ENCODE measurements around the gene ST3GAL4.
"Not testable (repeated sequence)": the region's sequence is repeated elsewhere in the genome, so short reads cannot be mapped to it uniquely, and the experiment has no call there.

Gene ST3GAL4

DNA sequence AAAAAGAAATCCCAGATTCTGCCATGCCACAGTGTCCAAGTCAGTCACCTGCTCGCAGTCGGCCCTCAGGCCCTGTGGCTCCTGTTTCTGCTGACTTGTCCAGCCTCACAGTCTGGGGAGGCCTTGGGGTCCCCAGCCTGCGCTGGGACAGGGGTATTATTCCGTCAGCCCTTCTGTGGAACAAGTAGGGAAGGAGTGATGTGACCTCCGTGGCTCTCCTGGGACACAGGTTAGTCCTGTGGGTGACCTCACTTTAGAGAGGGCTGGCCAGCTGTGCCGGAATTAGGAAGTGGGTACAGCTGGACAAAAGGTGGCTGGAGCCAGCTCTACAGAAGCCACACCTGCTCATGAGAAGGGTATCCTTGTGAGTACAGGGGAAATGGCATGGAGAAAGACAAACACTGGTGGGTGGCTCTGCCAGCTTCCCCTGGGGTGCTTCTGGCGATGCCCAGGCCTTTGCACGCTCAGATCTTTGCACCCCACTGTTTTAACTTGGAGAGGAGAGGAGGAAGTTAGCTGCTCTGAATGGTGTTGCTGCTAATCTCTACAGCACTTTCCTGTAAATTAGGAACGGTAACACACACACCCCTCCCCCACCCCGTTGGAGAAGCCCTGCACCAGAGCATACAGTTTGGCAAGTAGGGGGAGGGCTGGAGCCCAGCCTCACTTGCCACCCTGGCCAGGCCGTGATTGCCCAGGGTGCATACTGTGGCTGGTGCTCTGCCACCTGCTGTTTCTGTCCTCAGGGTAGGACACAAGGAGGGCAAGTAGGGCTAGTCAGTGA is 13.0 kb downstream of the ST3GAL4 start:
- not testable (repeated sequence) for H3K36me3 ChIP-seq (ENCODE audit: control insufficient read depth, insufficient read depth, low read length); H3K27ac ChIP-seq (ENCODE audit: low read depth, low read length); H3K9me3 ChIP-seq (ENCODE audit: control insufficient read depth, insufficient read depth, low read length); H3K4me1 ChIP-seq (ENCODE audit: control insufficient read depth, insufficient read depth, low read length); H3K27me3 ChIP-seq (ENCODE audit: control insufficient read depth, insufficient read depth, low read length); H3K9ac ChIP-seq (ENCODE audit: low read depth, low read length); H3K4me3 ChIP-seq (ENCODE audit: low read depth, low read length)

DNA sequence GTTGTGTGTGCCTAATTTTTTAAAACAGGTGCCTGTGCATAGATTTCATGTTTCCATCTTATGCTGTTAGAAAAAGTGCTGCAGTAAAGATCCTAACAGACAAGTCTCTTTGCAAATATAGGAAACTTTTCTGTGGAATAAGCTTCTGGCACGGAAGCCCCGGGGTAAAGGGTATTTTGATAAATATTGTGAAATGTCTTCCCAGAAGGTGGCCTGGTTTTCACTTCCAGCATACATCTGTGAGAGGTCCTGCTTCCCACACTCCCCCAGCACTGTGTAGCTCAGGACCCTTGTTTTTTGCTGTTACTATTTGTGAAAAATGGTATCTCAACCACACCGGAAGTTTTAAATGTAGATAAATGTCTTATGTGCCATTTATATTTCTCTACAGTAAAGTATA is 14.5 kb downstream of the ST3GAL4 start:
- no peaks in the 10 kb centered on the region for H3K36me3 ChIP-seq (ENCODE audit: control insufficient read depth, insufficient read depth, low read length)
- no peak overlapping the region for H3K9ac ChIP-seq (ENCODE audit: low read depth, low read length)
- H3K27me3 ChIP-seq (ENCODE audit: control insufficient read depth, insufficient read depth, low read length) = no peaks in the 10 kb centered on the region
- peaks cover 8% of the 10 kb centered on the region for H3K4me1 ChIP-seq (ENCODE audit: control insufficient read depth, insufficient read depth, low read length)
- H3K27ac ChIP-seq (ENCODE audit: low read depth, low read length) = no peak overlapping the region
- no peaks in the 10 kb centered on the region for H3K9me3 ChIP-seq (ENCODE audit: control insufficient read depth, insufficient read depth, low read length)
- H3K4me3 ChIP-seq (ENCODE audit: low read depth, low read length) = no peak overlapping the region

DNA sequence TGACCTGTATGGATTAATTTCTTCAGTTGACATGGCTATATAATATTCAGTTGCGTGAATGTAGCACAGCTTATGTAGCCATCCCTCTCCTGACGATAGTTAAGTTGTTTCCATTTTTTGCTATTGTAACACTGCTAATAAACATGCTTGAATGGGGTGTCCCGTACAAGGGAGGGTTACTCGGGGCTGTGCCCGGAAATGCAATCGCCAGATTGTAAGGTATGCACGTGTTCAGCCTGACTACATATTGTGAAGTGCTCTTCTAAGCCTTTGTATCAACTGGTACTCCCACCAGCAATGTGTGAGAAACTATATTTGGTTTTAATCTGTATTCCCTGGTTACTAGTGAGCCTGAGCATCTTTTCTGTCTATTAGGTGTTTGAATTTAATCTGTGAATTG is 16.1 kb downstream of the ST3GAL4 start:
- Histone ChIP-seq H3K4me1 (ENCODE audit: control insufficient read depth, insufficient read depth, low read length) (peaks cover 8% of the 10 kb centered on the region), H3K9me3 (ENCODE audit: control insufficient read depth, insufficient read depth, low read length) (no peaks in the 10 kb centered on the region), H3K9ac (ENCODE audit: low read depth, low read length) (no peak overlapping the region), H3K27me3 (ENCODE audit: control insufficient read depth, insufficient read depth, low read length) (no peaks in the 10 kb centered on the region), H3K4me3 (ENCODE audit: low read depth, low read length) (no peak overlapping the region), H3K27ac (ENCODE audit: low read depth, low read length) (no peak overlapping the region), H3K36me3 (ENCODE audit: control insufficient read depth, insufficient read depth, low read length) (no peaks in the 10 kb centered on the region)

DNA sequence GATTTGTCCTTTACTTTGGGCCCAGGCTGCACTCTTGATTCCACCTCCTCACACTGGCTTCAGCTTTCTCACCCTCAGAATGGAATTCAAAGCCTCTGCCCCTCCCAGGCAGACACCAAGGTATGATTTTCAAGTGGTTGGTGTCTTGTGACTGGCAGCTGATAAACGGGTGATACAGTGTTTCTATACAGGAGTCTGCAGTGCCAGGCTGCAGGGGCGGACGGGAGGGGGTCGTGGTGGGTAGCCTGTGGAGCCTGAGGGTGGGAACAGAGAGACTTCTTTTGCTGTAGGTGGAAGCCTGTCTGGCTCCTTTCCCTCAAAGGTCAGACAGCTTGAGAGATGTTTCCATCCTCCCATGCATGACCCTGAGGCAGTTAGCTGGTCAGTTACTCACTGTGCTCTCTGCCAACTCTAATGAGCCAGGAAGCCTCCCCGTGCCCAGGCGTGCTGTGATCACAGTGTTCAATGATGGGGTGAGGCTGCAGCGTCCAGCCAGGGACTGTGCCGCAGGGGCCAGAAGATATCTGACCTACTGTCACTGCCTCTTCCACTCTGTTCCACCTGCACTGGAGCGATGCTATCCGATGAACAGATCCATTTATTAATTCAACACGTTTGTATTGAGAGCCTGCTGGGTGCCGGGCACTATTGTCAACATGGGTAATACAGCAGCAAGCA is 18.0 kb downstream of the ST3GAL4 start:
- not testable (repeated sequence) for H3K9ac ChIP-seq (ENCODE audit: low read depth, low read length); H3K27ac ChIP-seq (ENCODE audit: low read depth, low read length); H3K4me3 ChIP-seq (ENCODE audit: low read depth, low read length); H3K4me1 ChIP-seq (ENCODE audit: control insufficient read depth, insufficient read depth, low read length); H3K27me3 ChIP-seq (ENCODE audit: control insufficient read depth, insufficient read depth, low read length); H3K36me3 ChIP-seq (ENCODE audit: control insufficient read depth, insufficient read depth, low read length); H3K9me3 ChIP-seq (ENCODE audit: control insufficient read depth, insufficient read depth, low read length)

DNA sequence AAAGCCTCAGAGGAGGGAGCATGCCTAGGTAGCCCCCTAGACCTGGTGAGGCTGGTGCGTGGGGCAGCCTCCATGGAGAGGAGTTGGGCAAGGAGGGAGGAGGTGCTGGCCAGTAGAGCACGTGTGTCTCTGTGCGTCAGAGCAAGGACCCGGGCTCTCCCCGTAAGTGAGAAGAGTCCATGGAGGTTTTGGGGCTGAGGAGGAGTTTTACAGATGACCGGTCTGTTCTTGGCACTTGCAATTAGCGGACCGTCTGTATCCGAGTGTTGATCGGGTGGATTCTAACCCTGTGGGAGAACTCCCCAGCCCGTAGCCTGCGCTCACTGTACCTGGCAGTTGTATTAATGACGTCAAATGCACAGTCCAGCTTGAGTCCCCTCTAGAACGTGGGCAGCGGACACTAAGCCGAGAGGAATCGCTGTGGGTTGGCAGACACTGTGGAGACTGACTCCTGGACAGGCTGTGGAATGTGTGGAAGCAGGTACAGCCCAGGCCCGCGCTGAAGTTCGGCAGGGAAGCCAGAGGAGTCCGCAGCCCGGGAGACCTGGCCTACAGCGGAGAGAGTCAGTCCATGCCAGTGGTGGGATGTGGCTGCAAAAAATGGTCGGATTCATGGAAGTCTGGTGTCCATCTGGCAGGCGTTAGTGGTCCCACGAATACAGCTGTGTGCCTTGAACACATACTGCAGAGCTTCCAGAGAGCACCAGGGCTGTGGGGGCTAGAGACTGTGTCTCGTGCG is 19.2 kb downstream of the ST3GAL4 start:
- H3K4me3 ChIP-seq (ENCODE audit: low read depth, low read length); H3K27ac ChIP-seq (ENCODE audit: low read depth, low read length); H3K4me1 ChIP-seq (ENCODE audit: control insufficient read depth, insufficient read depth, low read length): not testable (repeated sequence)

DNA sequence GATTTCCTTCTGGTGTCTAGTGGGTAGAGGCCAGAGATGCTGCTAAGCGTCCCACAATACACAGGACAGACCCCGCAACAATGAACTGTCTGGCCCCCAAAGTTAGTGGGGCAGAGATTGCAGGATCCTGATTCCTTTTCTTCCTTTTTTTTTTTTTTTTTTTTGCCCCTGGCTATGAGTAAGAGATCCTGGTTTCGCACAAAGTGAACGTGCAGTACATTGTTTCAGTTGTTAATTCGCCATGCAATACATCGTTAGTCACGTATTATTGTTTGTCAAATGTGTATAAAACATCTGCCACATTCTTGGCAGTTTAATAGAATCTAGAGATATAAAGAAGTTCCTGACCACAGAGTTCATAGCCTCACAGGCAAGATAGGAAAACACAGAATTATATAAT is 20.2 kb downstream of the ST3GAL4 start:
- Histone ChIP-seq H3K4me1 (ENCODE audit: control insufficient read depth, insufficient read depth, low read length) (no peaks in the 10 kb centered on the region), H3K9me3 (ENCODE audit: control insufficient read depth, insufficient read depth, low read length) (no peaks in the 10 kb centered on the region), H3K4me3 (ENCODE audit: low read depth, low read length) (no peak overlapping the region), H3K9ac (ENCODE audit: low read depth, low read length) (no peak overlapping the region), H3K27ac (ENCODE audit: low read depth, low read length) (no peak overlapping the region), H3K27me3 (ENCODE audit: control insufficient read depth, insufficient read depth, low read length) (no peaks in the 10 kb centered on the region), H3K36me3 (ENCODE audit: control insufficient read depth, insufficient read depth, low read length) (no peaks in the 10 kb centered on the region)

More for the DNA sequence above, 19.2 kb downstream of the ST3GAL4 start:
- not testable (repeated sequence) for H3K36me3 ChIP-seq (ENCODE audit: control insufficient read depth, insufficient read depth, low read length); H3K27me3 ChIP-seq (ENCODE audit: control insufficient read depth, insufficient read depth, low read length); H3K9me3 ChIP-seq (ENCODE audit: control insufficient read depth, insufficient read depth, low read length); H3K9ac ChIP-seq (ENCODE audit: low read depth, low read length)

DNA sequence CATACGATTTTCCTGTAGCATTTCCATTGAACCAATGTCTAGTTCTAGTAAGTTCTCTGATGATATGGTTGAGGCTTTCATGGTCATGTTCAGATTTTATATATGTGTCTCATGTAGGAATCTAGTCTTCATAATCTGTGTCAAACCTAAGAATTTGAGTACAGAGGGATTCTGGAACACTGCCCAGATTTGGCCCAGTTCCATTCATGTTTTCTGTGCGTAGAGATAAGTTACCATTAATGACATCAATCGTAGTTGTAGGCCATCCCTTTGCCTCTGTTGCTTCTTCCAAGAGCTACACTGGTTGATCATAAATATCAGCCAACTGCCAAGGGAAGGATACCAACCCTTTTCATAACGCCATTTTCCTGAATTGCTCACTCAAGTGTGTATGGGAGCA is 23.3 kb downstream of the ST3GAL4 start:
- Histone ChIP-seq H3K27me3 (ENCODE audit: control insufficient read depth, insufficient read depth, low read length) (no peaks in the 10 kb centered on the region), H3K9ac (ENCODE audit: low read depth, low read length) (no peak overlapping the region)

DNA sequence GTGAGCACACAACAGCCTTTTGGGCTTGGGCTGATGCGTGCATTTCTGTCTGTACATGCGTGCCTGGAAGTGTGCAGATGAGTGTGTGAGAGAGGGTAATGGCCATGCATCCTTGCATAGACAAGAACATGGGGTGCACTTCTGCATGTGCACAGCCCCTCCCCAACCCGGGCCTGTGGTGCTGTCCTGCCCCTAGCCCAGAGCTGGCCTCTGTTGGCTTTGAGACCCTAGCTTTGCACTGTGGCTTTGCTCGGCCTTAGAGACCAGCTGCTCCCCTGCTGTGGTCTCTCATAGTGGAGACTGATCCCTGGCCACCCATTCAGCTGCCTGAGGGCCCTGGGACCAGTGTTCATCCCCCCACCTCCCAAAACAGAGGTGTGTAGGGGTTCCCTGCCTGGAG is 25.4 kb downstream of the ST3GAL4 start:
- H3K9ac ChIP-seq (ENCODE audit: low read depth, low read length) = no peak overlapping the region
- H3K27me3 ChIP-seq (ENCODE audit: control insufficient read depth, insufficient read depth, low read length) = no peaks in the 10 kb centered on the region
- H3K27ac ChIP-seq (ENCODE audit: low read depth, low read length) = no peak overlapping the region
- no peaks in the 10 kb centered on the region for H3K9me3 ChIP-seq (ENCODE audit: control insufficient read depth, insufficient read depth, low read length)
- no peaks in the 10 kb centered on the region for H3K4me1 ChIP-seq (ENCODE audit: control insufficient read depth, insufficient read depth, low read length)
- no peaks in the 10 kb centered on the region for H3K36me3 ChIP-seq (ENCODE audit: control insufficient read depth, insufficient read depth, low read length)
- H3K4me3 ChIP-seq (ENCODE audit: low read depth, low read length) = no peak overlapping the region

More for the DNA sequence above, 23.3 kb downstream of the ST3GAL4 start:
- Histone ChIP-seq H3K4me1 (ENCODE audit: control insufficient read depth, insufficient read depth, low read length) (no peaks in the 10 kb centered on the region), H3K36me3 (ENCODE audit: control insufficient read depth, insufficient read depth, low read length) (no peaks in the 10 kb centered on the region), H3K27ac (ENCODE audit: low read depth, low read length) (no peak overlapping the region), H3K4me3 (ENCODE audit: low read depth, low read length) (no peak overlapping the region), H3K9me3 (ENCODE audit: control insufficient read depth, insufficient read depth, low read length) (no peaks in the 10 kb centered on the region)

DNA sequence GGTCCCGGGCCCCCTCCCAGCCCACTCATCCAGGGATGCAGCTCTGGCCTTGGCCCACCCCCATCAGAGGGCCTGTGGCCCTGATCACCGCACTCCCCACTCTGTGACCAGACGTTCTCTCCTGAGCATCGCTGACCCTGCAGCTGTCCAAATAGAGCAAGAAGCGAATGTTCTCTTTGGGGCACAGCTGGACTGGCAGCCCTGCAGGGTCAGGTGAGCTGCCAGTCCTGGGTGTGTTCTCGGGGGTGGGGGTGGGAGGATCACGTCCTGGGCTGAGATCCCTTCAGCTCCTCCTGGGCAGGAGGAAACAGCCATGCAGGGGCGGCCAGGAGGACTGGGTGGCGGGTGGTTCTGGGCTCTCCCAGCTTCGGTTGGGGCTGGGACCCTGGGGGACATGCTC is 26.5 kb downstream of the ST3GAL4 start:
- H3K9ac ChIP-seq (ENCODE audit: low read depth, low read length); H3K27ac ChIP-seq (ENCODE audit: low read depth, low read length); H3K4me3 ChIP-seq (ENCODE audit: low read depth, low read length); H3K4me1 ChIP-seq (ENCODE audit: control insufficient read depth, insufficient read depth, low read length); H3K9me3 ChIP-seq (ENCODE audit: control insufficient read depth, insufficient read depth, low read length); H3K27me3 ChIP-seq (ENCODE audit: control insufficient read depth, insufficient read depth, low read length); H3K36me3 ChIP-seq (ENCODE audit: control insufficient read depth, insufficient read depth, low read length): not testable (repeated sequence)

DNA sequence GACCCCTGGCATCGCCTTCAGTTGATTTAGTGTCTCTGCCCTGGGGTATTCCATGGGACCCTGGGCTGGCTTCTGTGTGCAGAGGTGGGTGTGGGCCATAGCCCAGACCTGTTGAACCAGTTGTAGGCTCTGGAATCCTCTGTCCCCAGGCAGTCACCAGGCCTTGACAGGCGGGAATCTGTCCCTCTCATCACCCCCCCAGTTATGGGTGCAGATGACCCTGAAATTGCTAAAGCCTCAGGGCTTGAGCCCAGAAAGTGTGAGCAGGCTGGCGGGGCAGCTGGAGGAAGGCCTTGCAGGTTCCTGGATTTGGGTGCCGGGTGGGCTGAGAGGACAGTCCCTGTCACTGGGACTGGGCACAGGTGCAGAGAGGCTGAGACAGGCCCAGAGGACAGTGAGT is 27.2 kb downstream of the ST3GAL4 start:
- H3K9ac ChIP-seq (ENCODE audit: low read depth, low read length); H3K4me3 ChIP-seq (ENCODE audit: low read depth, low read length); H3K9me3 ChIP-seq (ENCODE audit: control insufficient read depth, insufficient read depth, low read length); H3K36me3 ChIP-seq (ENCODE audit: control insufficient read depth, insufficient read depth, low read length); H3K27me3 ChIP-seq (ENCODE audit: control insufficient read depth, insufficient read depth, low read length); H3K4me1 ChIP-seq (ENCODE audit: control insufficient read depth, insufficient read depth, low read length); H3K27ac ChIP-seq (ENCODE audit: low read depth, low read length): not testable (repeated sequence)

Measured in HUES48 (cell line).